Activated CD8-positive, alpha-beta memory T cell treated with anti-CD3 and anti-CD28 coated beads for 36 hours (primary cell): ENCODE measurements around the gene SEC11A. TPM values are rescaled to one million over a fixed set of nuclear protein-coding genes. Genes with fewer than 3 reads are reported as not detected.
"Not testable (repeated sequence)": the region's sequence is repeated elsewhere in the genome, so short reads cannot be mapped to it uniquely, and the experiment has no call there.

Experiments
- CTCF ChIA-PET: fragments of 350-600 bp; sonication (Branson Sonifier 250); formaldehyde crosslinking; loops from one replicate; lab custom pipeline; 2021; ENCODE audit warnings: antibody characterized with exemption; lab: Charles Lee
- POLR2A ChIA-PET: fragments of 350-600 bp; sonication (Branson Sonifier 250); formaldehyde crosslinking; loops from one replicate; lab custom pipeline; 2021; ENCODE audit warnings: antibody characterized with exemption; lab: Charles Lee
- total RNA-seq, 2 experiments: library from RNA; stranded (reverse); gene quantifications; one replicate each; pipeline ENCODE4 v1.2.3, GENCODE V29; 2021

The SEC11A gene
- total RNA-seq, 2 experiments from 2014 or later, result 126 to 129 TPM

DNA sequence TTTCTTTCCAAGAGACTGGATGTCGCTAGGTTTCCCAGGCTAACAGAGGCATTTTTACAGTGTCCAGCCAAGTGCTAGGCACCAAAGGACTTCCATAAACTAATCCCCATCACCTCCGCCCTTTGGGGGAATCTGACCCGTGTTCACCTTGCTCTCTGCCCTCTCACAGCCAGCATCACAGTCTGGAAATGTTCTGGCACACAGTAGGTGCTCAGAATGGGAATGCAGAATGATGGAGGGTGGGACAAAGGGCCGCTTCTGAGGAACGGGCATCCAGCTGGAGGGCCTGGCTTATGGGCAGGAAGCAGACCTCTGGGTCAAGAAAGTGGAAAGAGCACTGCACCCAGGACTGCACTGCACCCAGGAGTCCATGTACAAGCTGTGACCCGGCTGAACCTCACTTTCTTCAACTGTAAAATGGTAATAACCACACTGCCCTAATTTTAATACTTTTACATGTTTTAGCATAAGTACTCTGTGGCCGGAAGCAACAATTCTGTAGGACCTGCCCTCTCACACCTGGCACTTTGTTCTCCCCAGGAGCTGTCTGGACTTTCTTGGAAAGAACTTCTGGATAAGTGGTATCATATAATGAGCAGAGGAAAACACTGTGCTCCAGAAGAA is 57.0 kb downstream of the SEC11A start:
- POLR2A ChIA-PET, result interaction anchor here (0.5 to 1.7 kb wide), 7 partner anchors 10 to 277 kb away, joined by 3 to 10 read pairs (median 4); partner anchors contain the start of gene SEC11A
- CTCF ChIA-PET, result interaction anchor here (0.7 to 3.6 kb wide), 9 partner anchors 10 to 90 kb away, joined by 3 to 9 read pairs (median 3); no protein-coding TSS in a partner anchor

DNA sequence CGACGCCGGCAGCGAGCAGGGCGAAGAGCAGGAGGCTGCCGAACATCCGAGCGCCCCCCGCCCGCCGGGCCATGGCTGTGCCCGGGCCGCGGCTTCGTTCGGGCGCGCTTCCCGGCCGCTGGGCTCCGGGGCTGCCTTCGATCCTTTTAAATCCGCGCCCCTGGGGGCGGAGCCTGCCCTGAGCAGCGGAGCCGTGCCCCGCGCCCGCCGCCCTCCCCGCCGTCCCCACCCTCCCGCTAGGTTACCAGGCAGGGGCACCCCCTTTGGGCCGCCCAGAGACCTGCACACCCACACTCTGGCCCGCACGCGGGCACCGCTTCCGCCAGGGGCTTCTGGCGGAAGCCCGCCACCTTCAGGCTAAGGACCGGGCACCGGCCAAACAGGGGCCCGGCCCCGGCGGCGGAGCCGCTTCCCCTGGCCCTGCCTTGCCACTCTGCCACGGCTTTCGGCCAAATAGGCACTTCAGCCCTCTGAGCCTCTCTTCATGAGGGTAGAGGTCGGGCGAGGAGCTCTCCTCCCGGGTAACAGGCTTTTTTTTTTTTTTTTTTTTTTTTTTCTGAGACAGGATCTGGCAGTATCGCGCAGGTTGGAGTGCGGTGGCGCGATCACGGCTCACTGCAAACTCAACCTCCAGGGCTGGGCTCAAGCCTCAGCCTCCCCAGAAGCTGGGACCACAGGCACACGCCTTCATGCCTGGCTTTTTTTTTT is 57.7 kb downstream of the SEC11A start, which contains the start of gene NMB:
Gene NMB, minus strand, starts transcription at position 120 of the 708 bp plus-strand sequence. Its CDS starts 47 bp downstream, at position 73.
- ChIA-PET CTCF (interaction anchor here (0.7 to 3.6 kb wide), 9 partner anchors 11 to 91 kb away, joined by 3 to 9 read pairs (median 3); no protein-coding TSS in a partner anchor), POLR2A (interaction anchor here (0.5 to 1.7 kb wide), 8 partner anchors 10 to 278 kb away, joined by 3 to 10 read pairs (median 4); partner anchors contain the start of gene SEC11A)

DNA sequence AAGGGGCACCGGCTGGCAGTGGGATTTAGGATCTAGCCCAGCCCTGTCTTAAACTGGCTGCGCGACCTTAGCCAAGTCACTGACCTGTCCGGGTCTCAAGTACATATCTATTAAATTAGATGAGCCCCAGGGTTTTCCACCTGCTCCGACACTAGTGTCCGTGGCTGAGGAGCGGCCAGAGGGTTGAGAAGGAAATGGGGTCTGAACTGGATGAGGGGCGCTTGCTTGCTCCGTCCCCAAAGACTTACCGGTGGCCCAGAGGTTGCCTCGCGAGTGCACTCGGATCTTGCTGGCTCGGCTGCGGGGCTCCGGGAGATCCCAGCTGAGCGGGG is 58.2 kb downstream of the SEC11A start:
- POLR2A ChIA-PET, result interaction anchor here (1.7 kb wide), 1 partner anchor 90 kb away, joined by 6 read pairs; no protein-coding TSS in a partner anchor

DNA sequence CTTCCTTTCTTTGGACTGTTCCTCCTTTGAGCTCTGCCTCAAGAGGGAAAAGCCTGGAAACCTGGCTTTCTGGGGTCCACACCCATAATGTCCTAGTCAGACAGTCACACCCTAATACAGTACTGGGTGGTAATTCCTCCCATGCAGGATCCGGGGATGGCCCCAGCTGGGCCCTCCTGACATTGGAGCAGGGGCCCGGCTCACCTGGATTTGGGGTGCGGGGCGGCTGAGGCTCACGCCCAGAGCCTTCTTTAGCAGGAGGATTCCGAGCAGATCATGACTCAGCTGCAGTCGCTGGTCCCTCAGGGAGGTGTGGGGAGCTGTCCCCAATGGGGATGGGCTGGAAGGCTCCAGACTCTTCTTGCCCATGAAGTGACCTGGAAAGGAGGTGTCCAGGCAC is 59.0 kb downstream of the SEC11A start:
- CTCF ChIA-PET, result interaction anchor here (0.8 to 3.6 kb wide), 5 partner anchors 9 to 273 kb away, joined by 3 to 9 read pairs (median 3); no protein-coding TSS in a partner anchor
- POLR2A ChIA-PET, result interaction anchor here (0.6 kb wide), 1 partner anchor 12 kb away, joined by 4 read pairs; no protein-coding TSS in a partner anchor

More for the DNA sequence above, 58.2 kb downstream of the SEC11A start:
- CTCF ChIA-PET, result interaction anchor here (1.1 to 3.6 kb wide), 2 partner anchors 25 to 53 kb away, joined by 3 to 9 read pairs; no protein-coding TSS in a partner anchor

DNA sequence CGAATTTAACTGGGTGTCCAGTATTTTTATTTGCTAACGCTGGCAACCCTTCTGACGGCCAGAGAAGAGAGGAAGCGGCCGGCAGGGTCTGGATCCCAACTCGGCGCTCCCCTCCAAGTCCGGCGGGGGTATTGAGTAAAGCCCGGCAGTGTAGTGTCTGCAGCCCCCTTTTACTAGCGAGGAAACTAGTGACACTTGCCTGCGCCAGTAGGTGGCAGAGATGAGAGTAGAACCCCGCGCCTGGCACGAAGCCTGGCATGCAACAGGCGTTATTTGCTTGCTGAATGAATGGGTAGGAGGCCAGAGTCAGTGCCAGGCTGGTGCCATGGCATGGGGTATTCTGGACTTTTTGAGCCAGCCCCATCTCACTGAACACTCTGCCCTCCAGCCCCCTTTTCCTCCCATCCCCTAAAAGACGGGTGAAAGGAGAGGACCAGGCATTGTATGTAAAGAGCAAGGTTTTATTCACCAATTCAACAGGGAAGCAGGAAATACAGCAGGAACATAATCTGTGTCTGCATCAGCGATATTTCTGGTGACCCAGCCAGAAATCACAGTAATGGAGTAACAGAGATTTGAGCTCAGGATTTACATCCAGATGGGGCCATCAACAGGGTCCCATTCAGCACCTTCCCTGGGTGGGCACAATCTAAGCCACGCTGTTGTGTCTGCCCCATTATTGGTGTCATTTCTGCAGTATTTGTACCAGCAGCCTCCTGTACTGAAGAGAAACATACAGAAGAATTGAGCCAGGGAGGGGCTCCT is 61.1 kb downstream of the SEC11A start:
- POLR2A ChIA-PET, result interaction anchor here (0.6 to 1.8 kb wide), 5 partner anchors 21 to 84 kb away, joined by 3 to 4 read pairs (median 4); no protein-coding TSS in a partner anchor

DNA sequence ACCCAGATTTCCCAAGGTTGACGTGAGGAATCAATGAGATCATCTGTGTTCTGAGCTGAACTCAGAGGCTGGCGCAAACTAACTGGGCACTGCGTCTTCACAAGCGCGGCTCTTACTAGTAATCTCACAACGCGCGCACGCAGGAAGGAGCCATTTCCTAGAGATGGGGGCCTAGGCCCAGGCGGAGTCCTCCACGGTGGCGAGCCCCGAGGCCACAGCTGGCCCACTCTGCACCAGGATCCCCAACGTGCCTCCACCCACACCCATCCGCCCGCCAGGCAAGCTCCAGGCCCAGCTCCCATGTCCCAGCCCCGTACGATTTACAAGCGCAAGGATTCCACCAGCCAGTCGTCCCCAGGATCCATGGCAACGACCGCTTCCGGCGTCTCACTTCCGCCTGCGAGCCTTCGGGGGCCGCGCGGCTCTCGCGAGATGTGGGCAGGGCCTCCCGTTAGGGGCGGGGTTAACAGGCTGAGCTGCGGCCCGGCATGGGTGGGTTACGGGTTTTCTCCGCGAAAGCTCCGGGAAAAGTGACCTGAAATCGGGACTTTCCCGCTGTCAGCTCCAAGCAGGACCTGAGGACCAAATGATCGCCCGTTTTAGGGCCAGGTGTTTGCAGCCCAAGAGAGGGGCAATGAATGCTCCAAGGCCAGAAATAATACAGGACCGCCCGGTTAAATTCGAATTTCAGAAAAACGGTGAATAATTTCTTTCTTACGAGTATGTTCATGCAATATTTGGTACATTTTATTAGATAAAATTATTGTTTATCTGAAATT is 61.8 kb downstream of the SEC11A start, which contains the start of gene WDR73:
Gene WDR73, minus strand, starts transcription at position 374 of the 779 bp plus-strand sequence. Its CDS starts 9 bp downstream, at position 365.
- ChIA-PET CTCF (interaction anchor here (0.8 to 2.1 kb wide), 12 partner anchors 11 to 274 kb away, joined by 3 to 12 read pairs (median 4); no protein-coding TSS in a partner anchor), POLR2A (interaction anchor here (0.6 to 1.4 kb wide), 7 partner anchors 20 to 83 kb away, joined by 3 to 5 read pairs (median 4); partner anchors contain the start of gene SEC11A)

More for the DNA sequence above, 61.1 kb downstream of the SEC11A start:
- CTCF ChIA-PET, result interaction anchor here (0.6 to 2.1 kb wide), 9 partner anchors 11 to 223 kb away, joined by 3 to 12 read pairs (median 5); no protein-coding TSS in a partner anchor

DNA sequence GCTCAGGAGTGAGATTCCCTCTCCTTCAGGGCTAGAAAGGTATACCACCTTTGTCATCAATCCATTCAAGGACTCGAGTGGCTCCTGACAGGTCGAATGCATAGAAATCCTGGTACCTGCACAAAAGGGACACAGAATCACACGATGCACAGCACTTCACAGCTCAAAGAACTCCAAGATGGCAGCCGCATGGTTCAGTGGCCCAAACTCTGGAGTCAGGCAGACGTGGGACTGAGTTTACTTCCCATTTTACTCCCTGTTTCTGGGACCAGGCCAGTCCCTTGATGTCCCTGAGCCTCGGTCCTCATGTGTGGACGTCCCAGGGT is 62.4 kb downstream of the SEC11A start:
- POLR2A ChIA-PET, result interaction anchor here (0.6 to 1.4 kb wide), 7 partner anchors 18 to 83 kb away, joined by 3 to 5 read pairs (median 4); partner anchors contain the start of gene SEC11A
- CTCF ChIA-PET, result interaction anchor here (0.8 to 2.1 kb wide), 11 partner anchors 11 to 274 kb away, joined by 3 to 12 read pairs (median 4); no protein-coding TSS in a partner anchor

DNA sequence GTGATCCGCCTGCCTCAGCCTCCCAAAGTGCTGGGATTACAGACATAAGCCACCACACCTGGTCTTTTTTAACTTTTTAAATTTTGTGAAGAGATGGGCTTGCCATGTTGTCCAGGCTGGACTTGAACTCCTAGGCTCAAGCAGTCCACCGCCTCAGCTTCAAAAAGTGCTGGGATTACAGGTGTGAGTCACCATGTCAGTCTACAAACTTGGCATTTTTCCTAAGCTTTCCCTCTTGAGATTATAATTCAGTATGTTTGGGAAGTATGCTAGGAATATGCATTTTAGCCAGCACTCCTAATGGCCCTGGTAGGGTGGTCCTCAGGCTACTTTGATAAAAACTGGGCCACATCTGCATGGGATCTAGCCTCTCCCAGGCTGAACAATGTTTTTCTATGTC is 66.2 kb downstream of the SEC11A start:
- ChIA-PET CTCF (no interaction called here), POLR2A (interaction anchor here (0.6 to 0.7 kb wide), 2 partner anchors 10 to 275 kb away, joined by 4 to 11 read pairs; no protein-coding TSS in a partner anchor)

DNA sequence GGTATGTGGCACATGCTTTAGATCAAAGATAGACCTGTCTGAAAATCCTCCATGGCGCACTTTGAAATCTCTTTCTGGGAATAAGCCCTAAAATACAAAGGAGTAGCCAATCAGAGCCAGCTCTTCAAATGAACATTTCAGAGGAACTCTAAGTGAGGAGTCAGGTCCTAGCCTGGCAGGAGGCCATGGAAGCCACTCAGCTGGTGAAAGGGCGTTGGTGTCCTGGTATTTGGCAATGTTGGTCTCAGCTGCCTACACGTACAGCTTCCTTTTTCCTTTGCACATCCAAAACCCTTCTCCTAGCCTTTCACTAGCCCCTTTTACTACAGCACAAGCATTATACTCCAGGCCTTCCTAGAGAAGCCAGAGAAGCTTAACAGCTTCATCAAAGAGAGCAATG is 67.4 kb downstream of the SEC11A start:
- ChIA-PET CTCF (no interaction called here), POLR2A (no interaction called here)

DNA sequence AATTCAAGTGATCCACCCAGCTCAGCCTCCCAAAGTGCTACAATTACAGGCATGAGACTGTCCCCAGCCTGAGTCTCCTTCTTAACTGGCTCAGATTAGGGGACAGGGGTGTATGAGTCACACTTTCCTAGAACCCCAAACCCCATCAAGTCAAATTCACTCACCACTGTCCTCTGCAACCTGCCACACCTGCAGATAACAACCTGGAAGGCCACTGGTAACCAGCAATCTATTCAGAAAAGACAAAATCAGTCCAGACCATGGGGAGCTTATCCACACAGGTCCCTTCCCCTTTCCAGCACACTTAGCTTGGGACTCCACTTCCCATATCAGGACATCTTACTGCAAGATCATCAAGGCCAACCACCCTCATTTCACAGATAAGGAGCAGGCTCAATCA is 68.2 kb downstream of the SEC11A start:
- ChIA-PET POLR2A (interaction anchor here (0.6 kb wide), 1 partner anchor 28 kb away, joined by 3 read pairs; no protein-coding TSS in a partner anchor), CTCF (interaction anchor here (1.1 to 1.6 kb wide), 3 partner anchors 10 to 49 kb away, joined by 3 to 4 read pairs (median 4); no protein-coding TSS in a partner anchor)

DNA sequence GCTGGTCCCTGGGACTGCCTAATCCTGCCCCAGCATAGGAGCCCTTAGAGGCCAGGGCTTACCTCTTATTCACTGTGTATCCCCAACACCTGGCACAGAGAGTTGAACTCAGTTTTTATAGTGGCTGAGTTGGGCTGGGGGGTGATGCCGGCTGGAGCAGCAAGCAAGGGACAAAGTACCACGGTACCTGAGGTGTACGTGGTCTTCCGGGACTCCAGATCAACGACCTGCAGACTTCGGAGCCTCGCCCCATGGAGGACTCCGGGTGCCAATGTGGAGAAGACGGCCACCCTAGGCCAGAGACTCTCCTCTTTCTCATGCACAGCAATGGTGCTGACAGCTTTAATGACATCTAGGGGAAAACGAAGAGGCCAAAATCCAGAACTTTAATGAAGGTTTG is 69.9 kb downstream of the SEC11A start:
- POLR2A ChIA-PET, result no interaction called here
- CTCF ChIA-PET, result no interaction called here

DNA sequence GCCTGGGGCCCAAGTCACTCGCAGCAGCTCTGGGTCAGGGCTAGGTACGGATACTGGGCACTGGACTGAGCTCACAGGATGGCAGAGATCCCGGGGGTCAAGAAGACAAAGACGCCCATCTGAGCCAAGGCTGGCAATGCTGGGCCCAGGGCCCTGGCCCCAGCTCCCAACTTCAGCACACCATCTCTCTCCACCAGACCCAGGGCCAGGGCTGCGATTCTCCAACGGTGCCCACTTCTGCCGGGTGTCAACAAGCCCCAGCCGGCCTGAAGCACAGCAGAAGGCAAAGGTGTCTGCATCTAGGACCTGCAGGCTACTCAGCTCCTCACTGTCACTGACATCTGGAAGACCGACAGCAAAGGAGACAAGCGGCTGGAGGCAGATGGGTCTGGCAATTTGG is 70.4 kb downstream of the SEC11A start:
- POLR2A ChIA-PET, result interaction anchor here (0.7 kb wide), 1 partner anchor 52 kb away, joined by 3 read pairs; no protein-coding TSS in a partner anchor
- CTCF ChIA-PET, result no interaction called here

DNA sequence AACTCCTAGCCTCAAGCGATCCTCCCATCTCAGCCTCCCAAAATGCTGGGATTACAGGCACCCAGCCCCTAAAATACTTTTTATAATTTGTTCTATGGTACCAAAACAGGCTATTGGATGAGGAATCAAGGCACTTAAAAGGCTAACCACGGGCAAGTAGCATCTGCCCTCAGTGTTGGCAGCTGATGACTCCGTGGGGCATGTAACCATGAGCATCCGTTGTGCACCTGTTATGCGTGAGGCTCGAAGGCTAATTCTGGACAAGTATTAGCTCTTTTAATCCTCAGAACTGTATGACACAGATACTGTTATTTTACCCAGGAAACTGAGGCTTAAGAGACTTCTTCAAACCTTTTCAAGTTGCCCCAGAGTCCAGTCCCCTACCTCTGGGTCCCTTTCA is 72.1 kb downstream of the SEC11A start:
- POLR2A ChIA-PET, result no interaction called here
- CTCF ChIA-PET, result no interaction called here

DNA sequence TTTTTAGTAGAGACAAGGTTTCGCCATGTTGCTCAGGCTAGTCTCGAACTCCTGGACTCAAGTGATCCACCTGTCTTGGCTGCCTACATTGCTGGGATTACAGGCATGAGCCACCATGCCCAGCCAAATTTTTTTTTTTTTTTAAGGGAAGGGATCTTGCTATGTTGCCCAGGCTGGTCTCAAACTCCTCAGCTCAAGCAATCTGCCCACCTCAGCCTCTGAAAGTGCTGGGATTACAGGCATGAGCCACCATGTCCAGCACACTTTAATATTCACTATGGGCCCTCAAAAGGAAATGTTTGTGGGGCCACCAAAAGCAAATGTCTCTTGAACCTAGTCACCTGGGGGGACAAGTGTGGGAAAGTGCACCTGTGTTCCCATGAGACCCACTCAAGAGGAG is 73.3 kb downstream of the SEC11A start:
- ChIA-PET CTCF (interaction anchor here (0.7 to 0.9 kb wide), 2 partner anchors 10 to 11 kb away, joined by 3 to 4 read pairs; partner anchors contain the start of gene WDR73), POLR2A (interaction anchor here (0.7 kb wide), 1 partner anchor 636 kb away, joined by 5 read pairs; no protein-coding TSS in a partner anchor)

DNA sequence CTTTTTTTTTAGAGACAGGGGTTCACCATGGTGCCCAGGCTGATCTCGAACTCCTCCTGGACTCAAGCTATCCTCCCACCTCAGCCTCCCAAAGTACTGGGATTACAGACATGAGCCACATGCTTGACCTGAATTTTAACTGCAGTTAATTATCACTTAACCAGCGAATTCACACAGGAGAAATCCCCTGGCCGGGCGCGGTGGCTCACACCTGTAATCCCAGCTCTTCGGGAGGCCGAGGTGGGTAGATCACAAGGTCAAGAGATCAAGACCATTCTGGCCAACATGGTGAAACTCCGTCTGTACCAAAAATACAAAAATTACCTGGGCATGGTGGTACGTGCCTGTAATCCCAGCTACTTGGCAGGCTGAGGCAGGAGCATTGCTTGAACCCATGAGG is 74.1 kb downstream of the SEC11A start:
- POLR2A ChIA-PET, result interaction anchor here (0.7 kb wide), 1 partner anchor 636 kb away, joined by 5 read pairs; no protein-coding TSS in a partner anchor
- CTCF ChIA-PET, result not testable (repeated sequence)

DNA sequence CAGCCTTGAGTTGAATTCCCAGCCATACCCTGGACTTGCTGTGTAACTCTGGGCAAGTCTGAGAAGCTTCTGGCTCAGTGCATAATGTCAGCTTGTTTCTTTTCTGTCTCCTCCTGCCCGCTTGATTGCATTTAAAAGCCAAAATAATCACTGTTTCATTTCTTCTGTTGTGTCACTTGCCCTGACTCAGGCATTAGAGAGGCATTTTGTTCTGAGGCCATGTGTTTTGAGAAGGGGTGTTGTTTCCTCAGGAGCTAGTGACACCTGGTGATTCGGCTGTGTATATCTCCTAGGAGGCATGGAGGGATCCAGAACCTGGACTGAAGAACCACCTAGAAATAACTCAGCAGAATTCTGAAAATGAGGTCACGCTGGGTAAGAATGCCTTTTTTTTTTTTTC is 77.8 kb downstream of the SEC11A start:
- POLR2A ChIA-PET, result interaction anchor here (0.6 kb wide), 1 partner anchor 74 kb away, joined by 3 read pairs; no protein-coding TSS in a partner anchor

More for the DNA sequence above, 77.8 kb downstream of the SEC11A start:
- CTCF ChIA-PET, result interaction anchor here (0.7 to 2.7 kb wide), 5 partner anchors 9 to 67 kb away, joined by 3 to 12 read pairs (median 4); partner anchors contain the start of gene WDR73
